Subcutaneous adipose tissue (tissue), 4 donors: ENCODE measurements around the gene ZCCHC4. TPM values are rescaled to one million over a fixed set of nuclear protein-coding genes. Genes with fewer than 3 reads are reported as not detected.

Source experiments
- CTCF ChIP-seq: fragments of 450-650 bp; IDR thresholded peaks from one replicate; pipeline ENCODE4 v1.5.1; 2016; ENCODE audit warnings: low read depth, mild to moderate bottlenecking, control low read depth, antibody characterized with exemption, moderate library complexity
- total RNA-seq, 4 donors: library from RNA; depleted of rRNA; stranded (reverse); fragments of >200 nt; gene quantifications; one replicate each; pipeline ENCODE4 v1.1.0, GENCODE V29; 2016

Gene ZCCHC4
- total RNA-seq, 4 donors from 2014 or later: 13.2 to 16.3 (median 15.0) TPM

GRCh38 chr4:25297528-25298242 lies 14.9 kb upstream of the ZCCHC4 start:
- no peak for TF ChIP-seq CTCF

- no peak for TF ChIP-seq CTCF
These were observed 12.9 kb upstream of the ZCCHC4 start for GRCh38 chr4:25299476-25300203.

DNA sequence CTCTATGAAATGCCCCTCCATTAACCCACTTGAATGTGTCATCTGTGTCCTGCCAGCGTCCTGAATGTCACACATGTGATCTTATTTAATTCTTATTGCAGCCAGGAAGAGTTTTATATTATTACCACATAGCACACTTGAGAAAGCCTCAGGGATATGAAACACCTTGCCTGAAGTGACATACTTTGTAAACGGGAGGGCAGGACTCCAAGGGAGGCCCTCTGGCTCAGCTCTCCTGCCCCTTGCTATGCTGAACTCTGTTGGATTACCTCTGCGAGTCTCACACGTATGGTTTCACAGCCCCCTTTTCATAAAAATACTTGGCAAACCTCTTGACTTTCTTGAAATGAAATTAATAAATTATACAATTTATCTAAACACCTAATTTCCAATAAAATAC lies 11.1 kb upstream of the ZCCHC4 start:
- no peak for TF ChIP-seq CTCF

- no peak for TF ChIP-seq CTCF
These were observed 9.9 kb upstream of the ZCCHC4 start for GRCh38 chr4:25302626-25303025.

DNA sequence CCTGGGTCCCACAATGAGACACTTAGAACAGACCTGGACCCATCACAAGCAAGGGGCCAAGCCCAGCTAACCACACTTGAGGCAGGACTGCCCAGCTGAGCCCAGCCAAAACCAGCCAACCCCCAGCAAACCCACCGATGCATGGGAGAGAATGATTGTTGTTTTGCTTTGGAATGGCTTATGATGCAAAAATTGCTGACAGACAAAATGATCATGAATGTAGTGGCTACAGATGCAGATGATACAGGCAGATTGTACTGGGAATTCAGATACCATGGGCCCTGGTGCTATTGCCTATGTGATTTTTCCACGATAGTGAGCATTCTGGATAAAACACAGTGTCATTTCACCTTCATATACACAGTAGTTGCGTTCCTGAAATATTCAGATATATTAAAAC lies 9.0 kb upstream of the ZCCHC4 start:
- TF ChIP-seq CTCF: no peak

- no peak for TF ChIP-seq CTCF
These were observed 6.0 kb upstream of the ZCCHC4 start for GRCh38 chr4:25306518-25307057.

DNA sequence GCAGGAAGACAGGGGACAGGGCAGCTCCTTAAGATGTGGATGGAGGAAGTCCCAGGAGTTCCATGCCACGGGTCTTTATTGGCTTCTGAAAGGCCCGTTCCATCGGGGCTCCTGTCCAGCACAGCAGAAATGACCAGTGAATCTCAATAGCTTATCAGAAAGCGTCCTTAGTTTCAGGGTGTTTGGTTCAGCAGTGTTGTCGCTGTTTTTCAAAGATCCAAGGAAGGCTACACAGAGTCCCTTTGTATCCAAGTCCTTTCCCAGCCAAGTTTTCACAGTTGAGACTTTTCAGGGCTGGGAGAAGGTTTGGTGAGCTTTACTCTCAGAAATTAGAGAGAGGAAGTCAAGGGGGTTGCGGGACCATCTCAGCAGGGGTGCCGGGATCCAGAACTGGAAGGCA lies 5.0 kb upstream of the ZCCHC4 start:
- no peak for TF ChIP-seq CTCF
